Measurements from ENCODE around the gene BRSK2.
"Not testable (repeated sequence)": the region's sequence is repeated elsewhere in the genome, so short reads cannot be mapped to it uniquely, and the experiment has no call there.

Gene BRSK2

DNA sequence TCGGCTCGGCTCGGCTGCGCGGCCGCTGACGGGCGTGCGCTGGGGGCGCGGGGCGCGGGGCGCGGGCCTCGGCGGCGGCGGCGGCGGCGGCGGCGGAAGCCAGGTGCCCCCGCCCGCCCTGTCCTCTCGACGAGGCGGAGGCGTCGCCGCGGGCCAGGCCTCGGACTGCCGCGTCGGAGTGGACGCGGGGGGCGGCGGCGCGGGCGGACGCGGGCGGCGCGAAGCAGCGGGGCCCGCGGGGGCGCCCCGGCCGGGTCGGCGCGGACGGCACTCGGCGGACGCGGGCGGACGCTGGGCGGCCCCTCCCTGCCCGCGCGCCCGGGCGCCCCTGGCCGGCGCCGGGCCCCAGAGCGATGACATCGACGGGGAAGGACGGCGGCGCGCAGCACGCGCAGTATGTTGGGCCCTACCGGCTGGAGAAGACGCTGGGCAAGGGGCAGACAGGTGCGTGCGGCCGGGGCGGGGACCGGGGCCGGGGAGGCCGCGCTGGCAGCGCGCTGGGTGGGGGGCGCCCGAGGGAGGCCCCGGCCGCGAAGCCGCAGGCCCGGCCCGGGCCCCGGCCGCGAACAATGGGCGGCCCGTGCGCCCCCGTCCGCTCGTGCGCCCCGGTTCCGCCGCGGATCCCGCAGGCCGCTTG lies at the start of gene BRSK2:
BRSK2 (plus strand) TSS at position 3 of the 637 bp plus-strand sequence; CDS start at position 354, 351 bp downstream.
- no peak for DNase-seq

- DNase-seq = peak in 1 of 2 donors; percentile 1
Observed at GRCh38 chr11:1340111-1340510, 49.6 kb upstream of the BRSK2 start.

DNA sequence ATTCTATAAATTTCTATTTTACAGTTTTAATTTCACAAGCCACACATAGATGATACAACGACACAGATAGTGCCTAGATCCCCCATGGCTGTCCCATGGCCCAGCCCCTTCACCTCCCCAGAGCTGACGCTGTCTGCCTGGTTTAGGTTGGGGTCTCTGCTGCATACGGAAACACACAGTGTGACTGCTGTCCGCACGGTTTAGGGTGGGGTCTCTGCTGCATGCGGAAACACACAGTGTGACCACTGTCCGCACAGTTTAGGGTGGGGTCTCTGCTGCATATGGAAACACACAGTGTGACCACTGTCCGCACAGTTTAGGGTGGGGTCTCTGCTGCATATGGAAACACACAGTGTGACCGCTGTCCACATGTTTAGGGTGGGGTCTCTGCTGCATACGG lies 48.5 kb upstream of the BRSK2 start:
- DNase-seq = not testable (repeated sequence)

DNA sequence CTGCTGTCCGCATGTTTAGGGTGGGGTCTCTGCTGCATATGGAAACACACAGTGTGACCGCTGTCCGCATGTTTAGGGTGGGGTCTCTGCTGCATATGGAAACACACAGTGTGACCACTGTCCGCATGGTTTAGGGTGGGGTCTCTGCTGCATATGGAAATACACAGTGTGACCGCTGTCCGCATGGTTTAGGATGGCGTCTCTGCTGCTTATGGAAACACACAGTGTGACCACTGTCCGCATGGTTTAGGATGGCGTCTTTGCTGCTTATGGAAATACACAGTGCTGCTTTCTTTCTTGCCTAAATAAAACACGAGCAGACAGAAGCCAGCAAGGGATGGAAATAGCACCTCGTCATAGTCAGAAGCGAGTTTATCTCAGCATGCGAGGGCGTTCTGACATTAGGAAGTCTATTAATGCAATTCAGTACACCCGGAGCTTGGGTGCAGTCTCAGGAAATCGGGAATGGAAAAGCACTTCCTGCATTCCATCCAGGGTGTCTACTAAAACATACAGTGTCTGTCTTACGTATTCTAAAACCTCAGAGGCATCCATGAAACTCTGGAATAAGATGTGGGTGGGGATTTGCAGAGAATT lies 47.7 kb upstream of the BRSK2 start:
- DNase-seq = no peak

- DNase-seq = no peak
Observed at GRCh38 chr11:1342946-1343345, 46.8 kb upstream of the BRSK2 start.

GRCh38 chr11:1343391-1344055 lies 46.2 kb upstream of the BRSK2 start:
- no peak for DNase-seq

- DNase-seq = no peak
Observed at GRCh38 chr11:1344056-1344635, 45.6 kb upstream of the BRSK2 start.

DNA sequence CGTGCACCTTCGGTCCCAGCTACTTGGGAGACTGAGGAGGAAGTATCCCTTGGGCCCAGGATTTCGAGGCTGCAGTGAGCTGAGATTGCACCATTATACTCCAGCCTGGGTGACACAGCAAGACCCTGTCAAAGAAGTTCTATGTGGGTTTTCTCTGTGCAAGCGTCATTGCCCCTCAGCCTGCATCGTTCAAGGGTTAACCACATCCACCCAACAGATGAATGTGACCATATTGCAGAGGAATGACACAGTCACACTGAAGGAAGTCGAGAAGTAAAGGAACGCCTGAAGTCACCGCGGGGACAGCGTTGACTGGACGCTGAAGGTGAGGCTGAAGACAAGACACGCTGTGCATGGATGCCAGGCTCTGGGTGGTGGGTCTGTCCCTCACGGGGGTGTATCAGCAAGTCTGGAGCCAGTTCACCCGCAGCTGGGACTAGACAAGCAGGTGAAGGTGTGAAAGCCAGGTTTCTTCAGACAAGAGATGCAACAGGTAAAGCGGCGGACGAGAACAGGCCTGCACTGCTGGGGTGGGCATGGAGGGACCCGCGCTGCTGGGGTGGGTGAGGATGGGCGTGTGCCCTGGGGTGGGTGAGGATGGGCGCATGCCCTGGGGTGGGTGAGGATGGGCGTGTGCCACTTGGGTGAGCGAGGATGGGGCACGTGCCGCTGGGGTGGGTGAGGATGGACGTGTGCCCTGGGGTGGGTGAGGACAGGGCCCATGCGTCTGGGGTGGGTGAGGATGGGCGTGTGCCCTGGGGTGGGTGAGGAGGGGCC lies 43.8 kb upstream of the BRSK2 start:
- no peak for DNase-seq

- no peak for DNase-seq
Observed at GRCh38 chr11:1346669-1347390, 42.9 kb upstream of the BRSK2 start.

DNA sequence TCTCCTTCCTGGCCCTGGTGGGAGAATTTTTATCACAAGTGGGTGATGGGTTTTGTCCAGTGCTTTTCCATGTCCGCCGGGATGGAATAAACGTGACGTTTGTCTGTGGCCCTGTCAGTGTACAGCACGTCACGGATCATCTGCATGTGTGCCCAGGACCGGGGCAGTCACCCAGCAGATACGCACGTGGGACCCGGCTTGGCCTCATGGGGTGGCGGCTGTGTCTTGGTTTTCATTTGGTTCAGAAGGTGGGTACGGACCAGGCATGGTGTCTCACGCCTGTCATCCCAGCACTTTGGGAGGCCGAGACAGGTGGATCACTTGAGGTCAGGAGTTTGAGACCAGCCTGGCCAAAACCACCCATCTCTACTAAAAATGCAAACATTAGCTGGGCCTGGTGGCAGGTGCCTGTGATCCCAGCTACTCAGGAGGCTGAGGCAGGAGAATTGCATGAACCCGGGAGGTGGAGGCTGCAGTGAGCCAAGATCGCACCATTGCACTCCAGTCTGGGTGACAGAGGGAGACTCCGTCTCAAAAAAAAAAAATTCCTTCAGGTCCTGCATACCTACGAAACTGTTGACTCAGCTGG lies 42.2 kb upstream of the BRSK2 start:
- DNase-seq = not testable (repeated sequence)

DNA sequence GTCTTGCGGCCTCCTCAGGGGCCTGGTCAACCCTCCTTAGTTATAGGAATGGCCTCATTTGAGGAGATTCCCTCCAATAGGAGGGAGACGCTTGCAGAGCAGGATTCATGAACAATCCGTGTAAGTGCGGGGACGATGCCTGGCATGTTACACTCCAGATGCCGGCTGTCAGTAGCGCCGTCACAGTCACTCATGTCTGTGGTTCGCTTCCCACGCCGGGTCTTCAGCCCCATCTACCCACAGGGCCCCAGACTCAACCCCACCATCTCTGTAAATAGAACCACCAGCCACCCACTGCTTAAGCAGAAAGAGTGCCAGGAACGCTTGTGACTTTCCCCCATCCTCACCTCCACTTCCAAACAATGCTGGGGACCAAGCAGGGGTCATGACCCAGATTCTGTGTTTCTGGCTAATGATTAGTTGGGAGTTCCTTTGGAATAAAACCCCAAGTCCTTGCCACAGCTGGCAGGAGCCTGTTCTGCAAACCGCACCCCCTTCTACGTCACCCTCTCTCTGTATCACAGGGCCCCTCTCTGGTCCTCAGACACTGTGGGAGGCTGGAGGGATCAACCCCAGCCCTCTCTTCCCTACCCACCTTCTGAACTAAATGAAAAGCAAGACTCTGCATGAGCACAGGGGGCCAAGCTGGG lies 41.5 kb upstream of the BRSK2 start:
- no peak for DNase-seq

DNA sequence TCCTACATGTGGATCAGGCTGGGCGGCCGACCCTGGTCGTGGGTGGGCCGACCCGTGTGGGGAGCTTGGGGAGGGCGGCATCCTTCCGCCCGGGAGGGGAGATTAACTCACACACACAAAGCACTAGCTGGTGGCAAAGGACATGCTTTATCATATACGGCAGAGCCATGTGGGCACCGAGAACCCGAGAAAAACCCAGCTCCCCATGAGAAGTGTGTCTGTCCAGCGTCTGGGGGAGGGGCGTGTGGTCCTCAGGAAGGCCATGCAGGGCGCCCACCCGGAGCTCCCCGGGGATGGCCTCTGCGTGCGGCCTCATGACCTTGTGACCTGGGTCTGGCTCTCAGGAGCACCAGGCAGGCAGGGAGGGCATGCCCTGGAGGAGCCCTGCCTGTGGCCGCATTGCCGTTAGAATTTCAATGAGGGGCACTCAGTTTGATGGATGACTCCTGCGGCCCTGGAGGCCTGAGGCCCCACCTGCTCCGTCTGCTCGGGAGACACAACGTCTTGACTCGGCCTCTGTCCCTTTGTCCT lies 40.9 kb upstream of the BRSK2 start:
- DNase-seq = no peak

DNA sequence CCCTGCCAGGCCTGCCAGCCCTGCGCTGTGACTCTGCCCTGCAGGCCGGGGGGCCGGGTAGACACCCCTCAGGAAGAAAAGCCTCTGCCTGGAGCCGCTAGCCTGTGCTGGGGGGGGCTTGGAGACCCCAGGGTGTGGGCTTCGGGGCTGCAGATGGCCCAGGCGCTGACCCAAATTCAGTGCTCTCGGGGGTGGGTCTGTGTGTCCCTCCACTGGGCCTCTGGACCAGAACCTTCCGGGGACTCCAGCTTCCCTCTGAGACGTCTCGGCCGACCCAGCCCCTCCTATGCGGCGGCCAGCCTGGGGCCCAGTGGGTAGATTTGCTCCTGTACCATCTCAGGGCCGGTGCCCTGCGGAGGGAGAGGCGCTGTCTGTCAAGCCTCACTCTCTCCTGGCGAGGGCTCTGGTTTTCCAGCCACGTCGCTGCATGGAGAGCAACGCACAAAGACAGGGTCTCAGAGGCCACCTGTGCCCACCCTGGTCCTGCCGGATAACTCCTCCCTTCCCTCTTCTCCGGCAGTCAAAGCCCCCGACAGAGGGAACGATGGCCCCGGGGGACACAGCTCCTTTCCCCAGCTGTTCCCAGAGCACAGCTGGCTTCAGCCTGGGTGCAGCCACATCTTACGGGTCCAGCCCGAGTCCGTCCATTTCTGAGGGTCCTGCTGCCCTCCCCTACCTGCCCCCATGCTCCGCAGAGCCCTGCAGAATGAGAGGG lies 40.2 kb upstream of the BRSK2 start:
- DNase-seq = no peak

DNA sequence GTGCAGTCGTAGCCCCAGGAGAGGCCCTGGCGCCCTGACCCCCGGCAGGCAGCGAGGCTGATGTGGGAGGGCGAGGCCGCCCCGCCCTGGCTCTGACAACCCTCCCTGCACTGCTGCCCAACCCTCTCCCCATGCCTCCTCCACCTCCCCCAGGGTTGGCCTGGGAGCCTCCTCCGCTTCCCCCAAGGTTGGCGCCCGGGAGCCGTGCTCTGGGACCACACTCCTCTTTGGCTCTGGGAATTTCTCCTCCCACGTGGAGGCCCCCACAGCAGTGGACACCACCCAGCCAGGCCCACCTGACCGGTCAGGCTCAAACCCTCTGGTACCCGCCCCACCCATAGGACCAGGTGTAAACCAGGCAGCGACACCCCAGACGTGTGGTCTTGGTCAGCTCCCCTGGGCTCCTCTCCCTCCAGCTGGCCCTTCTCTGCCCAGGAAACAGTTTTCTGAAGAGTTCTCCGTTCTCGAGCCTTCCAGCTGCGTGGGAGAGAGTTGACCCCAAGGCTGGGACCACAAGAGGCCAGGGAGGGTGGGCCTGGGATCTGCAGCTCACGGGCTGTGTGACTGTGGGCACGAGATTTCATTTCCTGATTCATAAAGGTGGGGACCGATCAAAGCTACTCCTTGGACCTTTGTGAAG lies 39.5 kb upstream of the BRSK2 start:
- no peak for DNase-seq

GRCh38 chr11:1351278-1351937 lies 38.3 kb upstream of the BRSK2 start:
- DNase-seq = no peak

DNA sequence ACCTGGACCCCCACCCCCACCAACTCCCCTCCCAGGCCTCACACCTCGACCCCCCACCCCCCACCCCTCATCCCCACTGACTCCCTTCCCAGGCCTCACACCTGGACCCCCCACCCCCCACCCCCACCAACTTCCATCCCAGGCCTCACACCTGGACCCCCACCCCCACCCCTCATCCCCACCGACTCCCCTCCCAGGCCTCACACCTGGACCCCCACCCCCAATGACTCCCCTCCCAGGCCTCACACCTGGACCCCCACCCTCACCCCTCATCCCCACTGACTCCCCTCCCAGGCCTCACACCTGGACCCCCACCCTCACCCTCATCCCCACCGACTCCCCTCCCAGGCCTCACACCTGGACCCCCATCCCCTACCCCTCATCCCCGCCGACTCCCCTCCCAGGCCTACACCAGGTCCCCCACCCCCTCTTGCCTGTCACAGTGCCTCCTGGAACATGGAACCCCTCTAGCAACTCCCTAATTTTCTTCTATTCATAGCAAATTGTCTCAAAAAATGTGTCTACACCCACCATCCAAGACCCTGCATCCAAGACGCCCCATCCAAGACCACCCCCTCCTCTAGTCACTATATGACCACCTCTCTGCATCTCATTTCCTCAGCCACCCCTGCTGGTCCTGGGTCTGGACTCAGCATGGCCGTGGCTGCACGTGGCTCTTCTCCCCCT lies 36.9 kb upstream of the BRSK2 start:
- DNase-seq = no peak

DNA sequence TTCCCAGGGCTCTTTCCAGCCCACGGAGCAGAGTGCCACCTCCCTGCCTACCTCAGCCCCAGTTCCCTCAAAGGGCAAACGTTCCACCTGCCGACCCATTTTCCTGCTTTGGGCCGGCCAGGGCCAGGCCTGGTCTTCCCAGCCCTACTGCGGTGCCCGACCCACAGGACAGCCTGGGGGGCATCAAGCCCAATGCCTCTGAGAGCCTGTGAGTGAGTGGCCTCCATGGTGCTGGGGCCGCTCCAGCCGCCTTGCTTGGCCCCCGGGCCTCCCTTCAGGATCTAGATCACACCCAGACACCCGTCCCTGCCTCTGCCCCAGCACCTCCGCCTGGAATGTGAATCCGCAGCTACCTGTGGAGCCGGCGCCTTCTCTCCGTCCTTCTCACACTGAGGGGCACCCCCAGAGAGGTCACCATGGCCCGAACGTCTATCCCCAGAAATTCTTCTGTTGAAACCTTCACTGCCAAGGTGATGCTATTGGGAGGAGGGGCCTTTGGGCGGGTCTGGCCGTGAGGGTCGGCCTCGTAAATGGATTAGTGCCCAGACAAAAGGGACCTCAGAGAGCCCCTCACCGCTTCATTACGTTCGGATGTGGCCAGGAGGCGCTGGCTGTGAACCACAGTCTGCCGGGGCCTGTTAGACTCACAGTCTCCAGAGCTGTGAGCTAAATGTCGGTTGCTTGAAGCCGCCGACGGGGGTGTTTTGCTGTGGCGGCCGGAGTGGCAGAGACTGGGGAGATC lies 36.2 kb upstream of the BRSK2 start:
- no peak for DNase-seq
